CD4-positive, alpha-beta T cell treated with Interleukin-12 subunit alpha and Interleukin-12 subunit beta, for 1 hour (primary cell): ENCODE measurements around the gene LIPC.

Experiments
- DNase-seq: peaks from one replicate; pipeline ENCODE4 v3.0.0-alpha.2; 2020

Gene LIPC

GRCh38 chr15:58544756-58545155, 113.0 kb downstream of the LIPC start:
- no peak for DNase-seq

- DNase-seq = peak; percentile 24
Observed at GRCh38 chr15:58545307-58546065, 113.7 kb downstream of the LIPC start.

GRCh38 chr15:58546066-58546591, 114.3 kb downstream of the LIPC start:
- DNase-seq = no peak

- DNase-seq = no peak
Observed at GRCh38 chr15:58546635-58547627, 115.1 kb downstream of the LIPC start.

GRCh38 chr15:58547628-58548307, 116.0 kb downstream of the LIPC start:
- DNase-seq = no peak

GRCh38 chr15:58548308-58549012, 116.7 kb downstream of the LIPC start:
- no peak for DNase-seq

- DNase-seq = no peak
Observed at GRCh38 chr15:58549013-58549784, 117.4 kb downstream of the LIPC start.

- no peak for DNase-seq
Observed at GRCh38 chr15:58549785-58550074, 117.9 kb downstream of the LIPC start.

GRCh38 chr15:58551084-58551763, 119.4 kb downstream of the LIPC start:
- DNase-seq = no peak

- DNase-seq = no peak
Observed at GRCh38 chr15:58551764-58552504, 120.1 kb downstream of the LIPC start.

GRCh38 chr15:58552505-58553364, 120.9 kb downstream of the LIPC start:
- no peak for DNase-seq

GRCh38 chr15:58553365-58553918, 121.7 kb downstream of the LIPC start:
- no peak for DNase-seq

- DNase-seq = no peak
Observed at GRCh38 chr15:58554758-58555157, 123.0 kb downstream of the LIPC start.

GRCh38 chr15:58555162-58556027, 123.6 kb downstream of the LIPC start:
- DNase-seq = no peak

- no peak for DNase-seq
Observed at GRCh38 chr15:58556028-58556361, 124.2 kb downstream of the LIPC start.

GRCh38 chr15:58556541-58556940, 124.8 kb downstream of the LIPC start:
- DNase-seq = no peak

- no peak for DNase-seq
Observed at GRCh38 chr15:58558777-58559176, 127.0 kb downstream of the LIPC start.

GRCh38 chr15:58559904-58560588, 128.3 kb downstream of the LIPC start:
- no peak for DNase-seq
